Measurements from ENCODE around the gene EPAS1. TPM values are rescaled to one million over a fixed set of nuclear protein-coding genes. Genes with fewer than 3 reads are reported as not detected.

EPAS1 gene
- total and polyA plus RNA-seq, 2 of the 13 experiments (the other 11 are each of a cell fraction or from before 2014, with no cell fraction given): 47.1 to 182 TPM

DNA sequence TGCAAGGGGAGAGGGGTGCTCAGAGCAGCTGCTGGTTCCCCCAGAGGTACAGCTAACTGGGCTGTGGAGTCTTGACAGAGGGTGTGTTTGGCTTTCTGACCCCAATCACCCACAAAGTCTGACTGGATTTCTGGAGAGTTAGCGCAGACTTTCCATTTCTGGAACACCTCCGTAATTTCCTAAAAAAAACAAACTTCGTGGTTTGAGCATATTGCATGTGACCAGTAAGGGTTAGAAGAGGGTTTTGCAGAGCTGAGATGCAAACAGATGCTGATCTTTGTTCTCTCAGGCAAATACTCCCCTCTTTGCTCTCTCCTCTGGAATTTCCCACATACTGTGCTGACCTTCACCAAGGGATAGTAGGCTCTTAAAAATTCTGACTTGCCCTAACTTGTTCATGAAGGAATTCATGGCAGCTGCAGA, 137.7 kb downstream of the EPAS1 start (continued):
- TF ChIP-seq, protein P1, sequence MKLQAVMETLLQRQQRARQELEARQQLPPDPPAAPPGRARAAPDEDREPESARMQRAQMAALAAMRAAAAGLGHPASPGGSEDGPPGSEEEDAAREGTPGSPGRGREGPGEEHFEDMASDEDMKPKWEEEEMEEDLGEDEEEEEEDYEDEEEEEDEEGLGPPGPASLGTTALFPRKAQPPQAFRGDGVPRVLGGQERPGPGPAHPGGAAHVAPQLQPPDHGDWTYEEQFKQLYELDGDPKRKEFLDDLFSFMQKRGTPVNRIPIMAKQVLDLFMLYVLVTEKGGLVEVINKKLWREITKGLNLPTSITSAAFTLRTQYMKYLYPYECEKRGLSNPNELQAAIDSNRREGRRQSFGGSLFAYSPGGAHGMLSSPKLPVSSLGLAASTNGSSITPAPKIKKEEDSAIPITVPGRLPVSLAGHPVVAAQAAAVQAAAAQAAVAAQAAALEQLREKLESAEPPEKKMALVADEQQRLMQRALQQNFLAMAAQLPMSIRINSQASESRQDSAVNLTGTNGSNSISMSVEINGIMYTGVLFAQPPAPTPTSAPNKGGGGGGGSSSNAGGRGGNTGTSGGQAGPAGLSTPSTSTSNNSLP (IDR thresholded peaks at IDR 0.05; ENCODE audit: low read depth, low read length): no peak
- 0 out of 2 replicates have a peak, but pooled peaks have one; percentile 20 for TF ChIP-seq KMT2A (CRISPR knock-in tag; IDR thresholded peaks at IDR 0.05)
- no peak for TF ChIP-seq MBNL3 (CRISPR knock-in tag; conservative IDR thresholded peaks at IDR 0.05)
- TF ChIP-seq, protein P2, sequence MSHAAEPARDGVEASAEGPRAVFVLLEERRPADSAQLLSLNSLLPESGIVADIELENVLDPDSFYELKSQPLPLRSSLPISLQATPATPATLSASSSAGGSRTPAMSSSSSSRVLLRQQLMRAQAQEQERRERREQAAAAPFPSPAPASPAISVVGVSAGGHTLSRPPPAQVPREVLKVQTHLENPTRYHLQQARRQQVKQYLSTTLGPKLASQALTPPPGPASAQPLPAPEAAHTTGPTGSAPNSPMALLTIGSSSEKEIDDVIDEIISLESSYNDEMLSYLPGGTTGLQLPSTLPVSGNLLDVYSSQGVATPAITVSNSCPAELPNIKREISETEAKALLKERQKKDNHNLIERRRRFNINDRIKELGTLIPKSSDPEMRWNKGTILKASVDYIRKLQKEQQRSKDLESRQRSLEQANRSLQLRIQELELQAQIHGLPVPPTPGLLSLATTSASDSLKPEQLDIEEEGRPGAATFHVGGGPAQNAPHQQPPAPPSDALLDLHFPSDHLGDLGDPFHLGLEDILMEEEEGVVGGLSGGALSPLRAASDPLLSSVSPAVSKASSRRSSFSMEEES (CRISPR knock-in tag; IDR thresholded peaks at IDR 0.05): peak; percentile 76; the same call in 1 of the 2 replicates
- 0 out of 2 replicates have a peak, but pooled peaks have one; percentile 37 for TF ChIP-seq ZNF230 (CRISPR knock-in tag; IDR thresholded peaks at IDR 0.05)
- no peak for TF ChIP-seq MED8 (CRISPR knock-in tag; IDR thresholded peaks at IDR 0.05; ENCODE audit: insufficient replicate concordance)
- no peak for TF ChIP-seq CENPX (CRISPR knock-in tag; IDR thresholded peaks at IDR 0.05)
- TF ChIP-seq, protein P3, sequence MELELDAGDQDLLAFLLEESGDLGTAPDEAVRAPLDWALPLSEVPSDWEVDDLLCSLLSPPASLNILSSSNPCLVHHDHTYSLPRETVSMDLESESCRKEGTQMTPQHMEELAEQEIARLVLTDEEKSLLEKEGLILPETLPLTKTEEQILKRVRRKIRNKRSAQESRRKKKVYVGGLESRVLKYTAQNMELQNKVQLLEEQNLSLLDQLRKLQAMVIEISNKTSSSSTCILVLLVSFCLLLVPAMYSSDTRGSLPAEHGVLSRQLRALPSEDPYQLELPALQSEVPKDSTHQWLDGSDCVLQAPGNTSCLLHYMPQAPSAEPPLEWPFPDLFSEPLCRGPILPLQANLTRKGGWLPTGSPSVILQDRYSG (CRISPR knock-in tag; IDR thresholded peaks at IDR 0.05): no peak
- no peak for TF ChIP-seq RORA (CRISPR knock-in tag; IDR thresholded peaks at IDR 0.05)
- no peak for TF ChIP-seq ZNF180 (CRISPR knock-in tag; IDR thresholded peaks at IDR 0.05; ENCODE audit: borderline replicate concordance, low read depth)
- no peak for TF ChIP-seq ATF1 (CRISPR knock-in tag; IDR thresholded peaks at IDR 0.05)
- TF ChIP-seq FOSL2 (CRISPR knock-in tag; IDR thresholded peaks at IDR 0.05): peak; percentile 29; the same call in 1 of the 2 replicates
- TF ChIP-seq GFI1 (CRISPR knock-in tag; IDR thresholded peaks at IDR 0.05; ENCODE audit: borderline replicate concordance): 0 out of 2 replicates have a peak, but pooled peaks have one; percentile 40
- no peak for TF ChIP-seq ZNF720 (CRISPR knock-in tag; IDR thresholded peaks at IDR 0.05)
- peak; percentile 65; the same call in 1 of the 2 replicates for TF ChIP-seq ZBTB20 (CRISPR knock-in tag; IDR thresholded peaks at IDR 0.05; ENCODE audit: borderline replicate concordance, low read depth)
- TF ChIP-seq HNRNPUL1 (IDR thresholded peaks at IDR 0.05; ENCODE audit: low read depth, low read length): no peak
- TF ChIP-seq SAFB2 (CRISPR knock-in tag; IDR thresholded peaks at IDR 0.05; ENCODE audit: borderline replicate concordance, low read depth): no peak
- no peak for TF ChIP-seq ZFP90 (CRISPR knock-in tag; IDR thresholded peaks at IDR 0.05; ENCODE audit: borderline replicate concordance)
- TF ChIP-seq, protein P4, sequence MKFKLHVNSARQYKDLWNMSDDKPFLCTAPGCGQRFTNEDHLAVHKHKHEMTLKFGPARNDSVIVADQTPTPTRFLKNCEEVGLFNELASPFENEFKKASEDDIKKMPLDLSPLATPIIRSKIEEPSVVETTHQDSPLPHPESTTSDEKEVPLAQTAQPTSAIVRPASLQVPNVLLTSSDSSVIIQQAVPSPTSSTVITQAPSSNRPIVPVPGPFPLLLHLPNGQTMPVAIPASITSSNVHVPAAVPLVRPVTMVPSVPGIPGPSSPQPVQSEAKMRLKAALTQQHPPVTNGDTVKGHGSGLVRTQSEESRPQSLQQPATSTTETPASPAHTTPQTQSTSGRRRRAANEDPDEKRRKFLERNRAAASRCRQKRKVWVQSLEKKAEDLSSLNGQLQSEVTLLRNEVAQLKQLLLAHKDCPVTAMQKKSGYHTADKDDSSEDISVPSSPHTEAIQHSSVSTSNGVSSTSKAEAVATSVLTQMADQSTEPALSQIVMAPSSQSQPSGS (CRISPR knock-in tag; IDR thresholded peaks at IDR 0.05): peak; percentile 63
- 0 out of 2 replicates have a peak, but pooled peaks have one; percentile 70 for TF ChIP-seq SMYD3 (CRISPR knock-in tag; IDR thresholded peaks at IDR 0.05)
- TF ChIP-seq SOX5 (CRISPR knock-in tag; IDR thresholded peaks at IDR 0.05; ENCODE audit: borderline replicate concordance): peak; percentile 27; the same call in 1 of the 2 replicates
- TF ChIP-seq NCOA2 (CRISPR knock-in tag; IDR thresholded peaks at IDR 0.05): peak; percentile 82
- no peak for TF ChIP-seq FOXA1 (IDR thresholded peaks at IDR 0.05)
- TF ChIP-seq FOXA1 (CRISPR knock-in tag; IDR thresholded peaks at IDR 0.05): peak; percentile 21; the same call in 1 of the 2 replicates
- no peak for TF ChIP-seq ZNF747 (CRISPR knock-in tag; IDR thresholded peaks at IDR 0.05; ENCODE audit: borderline replicate concordance)
- TF ChIP-seq, protein P5, sequence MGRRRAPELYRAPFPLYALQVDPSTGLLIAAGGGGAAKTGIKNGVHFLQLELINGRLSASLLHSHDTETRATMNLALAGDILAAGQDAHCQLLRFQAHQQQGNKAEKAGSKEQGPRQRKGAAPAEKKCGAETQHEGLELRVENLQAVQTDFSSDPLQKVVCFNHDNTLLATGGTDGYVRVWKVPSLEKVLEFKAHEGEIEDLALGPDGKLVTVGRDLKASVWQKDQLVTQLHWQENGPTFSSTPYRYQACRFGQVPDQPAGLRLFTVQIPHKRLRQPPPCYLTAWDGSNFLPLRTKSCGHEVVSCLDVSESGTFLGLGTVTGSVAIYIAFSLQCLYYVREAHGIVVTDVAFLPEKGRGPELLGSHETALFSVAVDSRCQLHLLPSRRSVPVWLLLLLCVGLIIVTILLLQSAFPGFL (CRISPR knock-in tag; IDR thresholded peaks at IDR 0.05): no peak
